Skeletal muscle tissue (tissue), 4 donors: ENCODE results near the gene STK17A. TPM values are rescaled to one million over a fixed set of nuclear protein-coding genes. Genes with fewer than 3 reads are reported as not detected.

Experiments used
- H3K27ac ChIP-seq: one replicate; pipeline ENCODE4 v1.7.0; 2013; ENCODE audit warnings: mild to moderate bottlenecking, low read depth, low read length, inconsistent platforms
- H3K27me3 ChIP-seq, 3 donors: one replicate each; pipeline ENCODE4 v1.7.0; 2013; ENCODE audit warnings: low read length in 3 of 3; ENCODE audit not compliant: control insufficient read depth in 3 of 3, insufficient read depth in 3 of 3
- H3K36me3 ChIP-seq, 3 donors: one replicate each; pipeline ENCODE4 v1.7.0; 2013; ENCODE audit warnings: low read length in 3 of 3; ENCODE audit not compliant: control insufficient read depth in 3 of 3, insufficient read depth in 3 of 3
- H3K4me1 ChIP-seq, 3 donors: one replicate each; pipeline ENCODE4 v1.7.0; 2013; ENCODE audit warnings: low read length in 3 of 3, mild to moderate bottlenecking in 3 of 3; ENCODE audit not compliant: control insufficient read depth in 3 of 3, insufficient read depth in 3 of 3
- H3K4me3 ChIP-seq, 3 donors: one replicate each; pipeline ENCODE4 v1.7.0; 2013; ENCODE audit warnings: low read length in 3 of 3
- H3K9ac ChIP-seq, 3 donors: one replicate each; pipeline ENCODE4 v1.7.0; 2013; ENCODE audit warnings: low read length in 3 of 3, mild to moderate bottlenecking in 3 of 3, moderate library complexity in 2 of 3, low read depth in 1 of 3
- H3K9me3 ChIP-seq, 3 donors: one replicate each; pipeline ENCODE4 v1.7.0; 2013; ENCODE audit warnings: low read length in 3 of 3; ENCODE audit not compliant: control insufficient read depth in 3 of 3
- total RNA-seq: library from RNA; depleted of rRNA; stranded (reverse); fragments of >200 nt; gene quantifications from one replicate; pipeline ENCODE4 v1.2.3, GENCODE V29; 2014
- donor health status: Osteomylitis.

The STK17A gene
- total RNA-seq, result 11.0 TPM

DNA sequence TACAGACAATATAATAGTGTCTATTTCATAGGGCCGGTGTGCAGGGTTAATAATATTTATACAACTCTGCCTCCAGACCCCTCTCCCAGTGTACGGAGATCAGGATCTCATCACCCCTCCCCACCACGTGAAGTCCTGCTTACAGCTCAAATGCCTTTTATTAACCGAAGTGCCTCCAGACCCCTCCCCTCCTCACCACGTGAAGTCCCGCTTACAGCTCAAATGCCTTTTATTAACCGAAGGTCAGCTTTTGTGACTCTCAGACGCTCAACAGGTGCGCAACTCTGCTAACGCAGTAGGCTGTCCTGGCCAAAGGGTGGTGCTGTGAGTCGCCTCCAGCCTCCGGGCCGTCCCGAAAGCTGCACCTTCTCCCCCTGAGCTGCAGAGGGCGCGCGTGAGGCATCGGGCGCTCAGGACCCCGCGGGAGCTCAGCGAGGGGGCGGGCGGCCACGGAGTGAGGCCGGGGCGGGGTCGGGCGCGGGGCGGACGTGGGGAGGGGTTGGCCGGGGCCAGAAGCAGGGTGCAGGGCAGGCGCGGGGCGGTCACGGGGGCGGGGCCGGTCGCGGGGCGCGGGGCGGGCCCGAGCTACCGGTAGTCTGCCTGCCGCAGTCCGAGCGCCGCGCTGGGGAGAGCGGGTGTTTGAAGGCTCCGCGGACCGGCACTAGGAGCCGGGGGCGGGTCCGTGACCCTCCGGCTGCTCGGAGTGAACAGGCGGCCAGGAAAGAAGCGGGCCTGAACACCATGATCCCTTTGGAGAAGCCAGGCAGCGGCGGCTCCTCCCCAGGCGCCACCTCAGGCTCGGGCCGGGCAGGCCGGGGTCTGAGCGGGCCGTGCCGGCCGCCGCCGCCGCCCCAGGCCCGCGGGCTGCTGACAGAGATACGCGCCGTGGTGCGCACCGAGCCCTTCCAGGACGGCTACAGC, at the start of gene STK17A:
STK17A (plus strand) TSS at position 606 of the 921 bp plus-strand sequence; CDS start at position 742, 136 bp downstream.
- H3K4me3 ChIP-seq, result peak within 1 kb of the TSS; percentile 85 to 95 (median 88)
- no peaks in the 10 kb centered on the region for H3K27me3 ChIP-seq
- H3K27ac ChIP-seq, result peak within 1 kb of the TSS; percentile 91
- peaks cover 11 to 18% (median 13%) of the 10 kb centered on the region in 3 donors for H3K4me1 ChIP-seq
- no peaks in the 10 kb centered on the region for H3K9me3 ChIP-seq
- no peaks in the 10 kb centered on the region for H3K36me3 ChIP-seq
- H3K9ac ChIP-seq, result peak within 1 kb of the TSS; percentile 83 to 86 (median 86)

- H3K36me3 ChIP-seq, result no peaks in the 10 kb centered on the region
- no peaks in the 10 kb centered on the region for H3K9me3 ChIP-seq
- peaks cover 2 to 13% (median 9%) of the 10 kb centered on the region in 3 donors for H3K4me1 ChIP-seq
- no peak overlapping the region for H3K9ac ChIP-seq
- H3K27me3 ChIP-seq, result no peaks in the 10 kb centered on the region
- no peak overlapping the region for H3K27ac ChIP-seq
- no peak overlapping the region for H3K4me3 ChIP-seq
Observed at GRCh38 chr7:43533801-43534479, 49.0 kb upstream of the STK17A start.

DNA sequence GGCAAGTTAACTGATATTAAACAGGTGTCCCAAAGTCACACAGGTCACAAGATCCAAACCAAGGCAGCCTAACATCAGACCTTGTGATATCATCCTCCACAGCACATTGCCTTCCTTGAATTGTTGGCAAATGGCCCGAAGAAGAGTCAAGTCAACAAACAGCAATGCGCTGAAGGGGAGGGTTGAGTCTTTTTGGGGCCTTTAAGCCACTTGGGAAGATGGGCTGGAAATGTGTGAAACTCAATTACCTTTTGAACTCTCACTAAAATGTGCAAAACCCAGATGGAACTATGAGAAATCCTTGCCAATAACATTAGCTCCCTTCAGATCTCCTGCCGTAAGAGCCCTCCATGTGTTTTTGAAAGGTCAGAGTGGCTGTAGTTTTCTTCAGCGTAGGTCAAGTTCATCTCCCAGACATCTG, 47.9 kb upstream of the STK17A start:
- Histone ChIP-seq H3K4me3 (no peak overlapping the region), H3K4me1 (peaks cover 2 to 13% (median 9%) of the 10 kb centered on the region in 3 donors), H3K36me3 (no peaks in the 10 kb centered on the region), H3K27me3 (no peaks in the 10 kb centered on the region), H3K9ac (no peak overlapping the region), H3K27ac (no peak overlapping the region), H3K9me3 (no peaks in the 10 kb centered on the region)

DNA sequence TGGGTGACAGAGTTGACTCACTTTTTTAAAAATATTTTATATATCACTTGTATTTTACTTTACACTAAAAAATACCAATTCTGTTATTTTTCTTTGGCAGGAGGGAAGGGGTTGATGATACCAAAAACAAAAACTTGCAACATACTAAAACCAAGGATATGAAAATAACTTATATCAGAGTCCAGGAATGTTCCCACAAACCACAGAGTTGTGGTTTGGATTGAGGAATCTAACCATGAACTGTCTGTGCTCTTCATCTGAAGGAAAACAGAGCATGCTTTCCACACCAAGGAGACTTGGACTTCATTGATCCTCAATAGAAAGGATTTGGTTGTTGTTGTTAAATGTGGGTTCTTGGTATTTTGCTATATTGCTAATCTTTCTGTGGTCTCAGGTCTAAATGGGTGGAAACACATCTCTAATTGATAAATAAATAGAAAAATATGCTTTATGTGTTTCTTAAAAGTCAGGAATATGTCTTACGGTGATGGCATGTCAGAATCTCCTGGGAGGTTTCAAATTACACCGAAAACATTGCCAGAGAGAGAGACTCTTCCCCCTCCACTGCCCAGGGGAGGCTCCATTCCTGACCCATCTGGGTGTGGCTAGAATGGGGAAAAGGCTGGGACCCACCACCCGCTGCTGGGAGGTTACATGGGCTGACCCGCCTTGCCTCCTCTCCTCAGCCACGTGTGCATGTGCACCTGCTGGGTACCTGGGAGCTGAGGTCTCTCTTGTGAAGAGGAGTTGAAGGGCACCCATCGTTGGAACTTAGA, 46.9 kb upstream of the STK17A start:
- H3K27me3 ChIP-seq, result no peaks in the 10 kb centered on the region
- no peak overlapping the region for H3K27ac ChIP-seq
- no peak overlapping the region for H3K9ac ChIP-seq
- H3K4me1 ChIP-seq, result peaks cover 2 to 13% (median 9%) of the 10 kb centered on the region in 3 donors
- no peak overlapping the region for H3K4me3 ChIP-seq
- H3K36me3 ChIP-seq, result no peaks in the 10 kb centered on the region
- H3K9me3 ChIP-seq, result no peaks in the 10 kb centered on the region

- H3K27ac ChIP-seq, result no peak overlapping the region
Observed at GRCh38 chr7:43536773-43537172, 46.1 kb upstream of the STK17A start.

DNA sequence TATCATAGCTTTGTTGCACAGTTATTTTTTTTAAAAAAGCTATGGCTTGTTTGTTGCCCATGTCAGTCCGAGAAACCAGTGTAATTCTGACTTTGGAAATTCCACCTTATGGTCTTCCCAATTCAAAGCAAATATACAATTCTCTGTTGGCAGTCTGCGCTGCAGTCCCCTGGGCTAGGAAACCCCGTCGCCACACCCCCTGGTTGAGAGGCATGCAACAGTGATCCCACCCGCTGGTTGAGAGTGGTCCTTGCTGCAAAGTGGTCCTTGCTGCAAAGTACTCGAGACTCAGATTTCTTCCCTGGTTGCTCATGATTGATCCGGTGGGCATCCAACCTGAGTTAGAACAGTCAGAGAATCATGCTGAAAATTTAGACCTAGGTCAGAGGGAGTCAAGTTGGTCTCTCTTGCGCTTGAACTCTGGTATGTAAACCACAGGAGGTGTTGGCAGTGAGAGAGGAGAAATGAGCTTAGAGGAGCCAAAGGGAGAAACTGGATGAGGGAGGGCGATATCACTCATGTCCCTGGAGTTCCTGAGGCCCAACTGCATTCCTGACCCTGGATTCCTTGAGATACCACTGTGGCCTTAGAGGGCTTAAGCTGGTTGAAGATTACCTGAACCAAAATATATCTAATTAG, 45.0 kb upstream of the STK17A start:
- peaks cover 2 to 13% (median 9%) of the 10 kb centered on the region in 3 donors for H3K4me1 ChIP-seq
- H3K27ac ChIP-seq, result no peak overlapping the region
- no peak overlapping the region for H3K4me3 ChIP-seq
- no peaks in the 10 kb centered on the region for H3K36me3 ChIP-seq
- no peak overlapping the region for H3K9ac ChIP-seq
- H3K27me3 ChIP-seq, result no peaks in the 10 kb centered on the region
- no peaks in the 10 kb centered on the region for H3K9me3 ChIP-seq

More at GRCh38 chr7:43536773-43537172, 46.1 kb upstream of the STK17A start:
- H3K27me3 ChIP-seq, result no peaks in the 10 kb centered on the region
- H3K36me3 ChIP-seq, result no peaks in the 10 kb centered on the region
- H3K4me3 ChIP-seq, result no peak overlapping the region
- H3K4me1 ChIP-seq, result peaks cover 2 to 13% (median 9%) of the 10 kb centered on the region in 3 donors
- no peaks in the 10 kb centered on the region for H3K9me3 ChIP-seq
- H3K9ac ChIP-seq, result no peak overlapping the region

DNA sequence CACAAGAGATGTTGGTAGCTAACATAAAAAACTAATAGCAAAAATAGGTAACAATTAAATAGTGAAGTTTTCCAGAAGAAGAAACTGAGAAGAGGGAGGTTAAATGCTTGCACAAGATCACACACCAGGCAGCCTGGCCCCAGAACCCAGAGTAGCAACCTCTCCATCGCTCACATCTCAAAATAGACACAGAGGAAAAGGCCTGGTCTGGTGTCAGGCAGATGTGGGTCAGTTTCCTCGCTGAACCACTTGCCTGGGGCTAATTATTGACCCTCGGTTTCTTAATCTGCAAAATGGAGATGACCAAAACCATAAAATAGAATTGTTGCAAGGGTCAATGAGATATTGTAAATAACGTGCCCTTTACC, 44.5 kb upstream of the STK17A start:
- Histone ChIP-seq H3K4me1 (peaks cover 2 to 13% (median 9%) of the 10 kb centered on the region in 3 donors), H3K36me3 (no peaks in the 10 kb centered on the region), H3K9ac (no peak overlapping the region), H3K9me3 (no peaks in the 10 kb centered on the region), H3K4me3 (no peak overlapping the region), H3K27me3 (no peaks in the 10 kb centered on the region), H3K27ac (no peak overlapping the region)

- Histone ChIP-seq H3K27ac (no peak overlapping the region), H3K9ac (no peak overlapping the region), H3K27me3 (no peaks in the 10 kb centered on the region), H3K9me3 (no peaks in the 10 kb centered on the region), H3K4me1 (peaks cover under 1 to 10% (median 9%) of the 10 kb centered on the region in 3 donors), H3K4me3 (no peak overlapping the region), H3K36me3 (no peaks in the 10 kb centered on the region)
Observed at GRCh38 chr7:43540471-43540870, 42.4 kb upstream of the STK17A start.

DNA sequence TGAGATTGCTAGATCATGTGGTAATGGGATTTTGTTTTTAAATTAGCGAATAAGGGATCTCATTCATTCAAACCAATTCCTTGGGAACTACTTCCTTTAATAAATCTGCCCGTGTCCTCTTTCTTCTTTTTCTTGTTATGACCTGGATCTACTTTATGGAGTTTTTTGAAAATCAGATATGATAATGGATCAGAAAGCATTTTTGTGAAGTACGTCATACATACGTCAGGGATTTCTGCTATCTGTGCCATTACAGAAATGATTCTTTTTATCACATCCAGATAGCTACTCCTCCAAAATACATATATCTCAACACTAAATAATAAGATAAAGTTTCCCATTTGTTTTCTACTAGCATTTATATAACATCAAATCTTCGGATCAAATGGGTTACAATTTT, 40.2 kb upstream of the STK17A start:
- Histone ChIP-seq H3K9me3 (no peaks in the 10 kb centered on the region), H3K27me3 (no peaks in the 10 kb centered on the region), H3K9ac (no peak overlapping the region), H3K36me3 (no peaks in the 10 kb centered on the region), H3K27ac (no peak overlapping the region), H3K4me3 (no peak overlapping the region), H3K4me1 (peaks cover 0 to 8% (median 8%) of the 10 kb centered on the region in 3 donors)
